ENCODE data around the gene TARBP1.

DNA sequence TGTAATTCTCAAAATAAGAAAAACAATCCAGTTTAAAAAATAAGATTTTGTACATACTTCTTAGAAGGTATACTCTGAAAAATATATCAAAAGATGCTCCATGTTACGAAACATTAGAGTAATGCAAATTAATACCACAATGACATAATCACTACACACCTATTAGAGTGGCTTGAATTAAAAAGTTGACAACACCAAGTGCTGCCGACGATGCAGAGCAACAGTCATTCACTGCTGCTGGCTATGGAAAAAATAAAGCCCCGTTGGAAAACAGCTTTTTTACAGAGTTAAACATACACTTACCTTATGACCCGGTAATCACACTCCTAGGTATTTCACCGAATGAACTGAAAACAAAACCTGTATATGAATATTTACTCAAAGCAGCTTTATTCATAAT, 90.9 kb downstream of the TARBP1 start:
- TF ChIP-seq EP300 (IDR thresholded peaks at IDR 0.05; ENCODE audit: low read depth) = no peak
- TF ChIP-seq, protein P1, sequence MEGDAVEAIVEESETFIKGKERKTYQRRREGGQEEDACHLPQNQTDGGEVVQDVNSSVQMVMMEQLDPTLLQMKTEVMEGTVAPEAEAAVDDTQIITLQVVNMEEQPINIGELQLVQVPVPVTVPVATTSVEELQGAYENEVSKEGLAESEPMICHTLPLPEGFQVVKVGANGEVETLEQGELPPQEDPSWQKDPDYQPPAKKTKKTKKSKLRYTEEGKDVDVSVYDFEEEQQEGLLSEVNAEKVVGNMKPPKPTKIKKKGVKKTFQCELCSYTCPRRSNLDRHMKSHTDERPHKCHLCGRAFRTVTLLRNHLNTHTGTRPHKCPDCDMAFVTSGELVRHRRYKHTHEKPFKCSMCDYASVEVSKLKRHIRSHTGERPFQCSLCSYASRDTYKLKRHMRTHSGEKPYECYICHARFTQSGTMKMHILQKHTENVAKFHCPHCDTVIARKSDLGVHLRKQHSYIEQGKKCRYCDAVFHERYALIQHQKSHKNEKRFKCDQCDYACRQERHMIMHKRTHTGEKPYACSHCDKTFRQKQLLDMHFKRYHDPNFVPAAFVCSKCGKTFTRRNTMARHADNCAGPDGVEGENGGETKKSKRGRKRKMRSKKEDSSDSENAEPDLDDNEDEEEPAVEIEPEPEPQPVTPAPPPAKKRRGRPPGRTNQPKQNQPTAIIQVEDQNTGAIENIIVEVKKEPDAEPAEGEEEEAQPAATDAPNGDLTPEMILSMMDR (IDR thresholded peaks at IDR 0.05) = no peak

Data from transverse colon (tissue), 3 donors.